Measurements from ENCODE around the gene CDON.

CDON gene

DNA sequence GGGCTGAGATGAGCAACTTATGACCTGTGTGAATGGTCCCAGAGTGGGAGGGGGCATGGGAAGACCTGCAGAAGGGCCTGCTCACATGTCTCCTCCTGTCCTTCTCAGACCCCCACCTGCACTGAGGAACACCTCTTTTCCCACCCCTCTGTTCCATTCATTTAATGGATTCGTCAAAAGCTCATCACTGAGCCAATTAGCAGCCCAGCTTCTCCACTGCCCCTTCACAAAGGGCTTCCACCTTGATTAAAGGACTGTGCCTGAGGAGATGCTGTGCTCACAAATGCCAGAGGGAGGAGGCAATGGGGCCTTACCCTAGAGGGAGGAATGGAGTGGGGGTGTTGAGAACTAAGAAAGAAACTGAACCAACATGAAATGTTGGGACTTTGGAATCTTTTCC is 14.0 kb upstream of the CDON start:
- H3K9ac ChIP-seq: no peak overlapping the region
- TF ChIP-seq, protein P1, sequence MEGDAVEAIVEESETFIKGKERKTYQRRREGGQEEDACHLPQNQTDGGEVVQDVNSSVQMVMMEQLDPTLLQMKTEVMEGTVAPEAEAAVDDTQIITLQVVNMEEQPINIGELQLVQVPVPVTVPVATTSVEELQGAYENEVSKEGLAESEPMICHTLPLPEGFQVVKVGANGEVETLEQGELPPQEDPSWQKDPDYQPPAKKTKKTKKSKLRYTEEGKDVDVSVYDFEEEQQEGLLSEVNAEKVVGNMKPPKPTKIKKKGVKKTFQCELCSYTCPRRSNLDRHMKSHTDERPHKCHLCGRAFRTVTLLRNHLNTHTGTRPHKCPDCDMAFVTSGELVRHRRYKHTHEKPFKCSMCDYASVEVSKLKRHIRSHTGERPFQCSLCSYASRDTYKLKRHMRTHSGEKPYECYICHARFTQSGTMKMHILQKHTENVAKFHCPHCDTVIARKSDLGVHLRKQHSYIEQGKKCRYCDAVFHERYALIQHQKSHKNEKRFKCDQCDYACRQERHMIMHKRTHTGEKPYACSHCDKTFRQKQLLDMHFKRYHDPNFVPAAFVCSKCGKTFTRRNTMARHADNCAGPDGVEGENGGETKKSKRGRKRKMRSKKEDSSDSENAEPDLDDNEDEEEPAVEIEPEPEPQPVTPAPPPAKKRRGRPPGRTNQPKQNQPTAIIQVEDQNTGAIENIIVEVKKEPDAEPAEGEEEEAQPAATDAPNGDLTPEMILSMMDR (conservative IDR thresholded peaks at IDR 0.05; ENCODE audit: low read depth, low read length): no peak
- no peak overlapping the region for H3K4me3 ChIP-seq (IDR thresholded peaks at IDR 0.05; ENCODE audit: insufficient read depth, low read depth, low read length)
- no peaks in the 10 kb centered on the region for H3K4me1 ChIP-seq (ENCODE audit: low read depth, poor library complexity, severe bottlenecking)
- H3K27ac ChIP-seq: no peak overlapping the region
- H3K4me2 ChIP-seq: no peak overlapping the region
- no peaks in the 10 kb centered on the region for H4K20me1 ChIP-seq (ENCODE audit: insufficient read depth)
- no peaks in the 10 kb centered on the region for H3K36me3 ChIP-seq (ENCODE audit: insufficient read depth)
- no peak overlapping the region for H2AFZ ChIP-seq (ENCODE audit: low read depth)
- no peaks in the 10 kb centered on the region for H3K27me3 ChIP-seq (ENCODE audit: insufficient read depth, low read depth)
- H3K79me2 ChIP-seq (ENCODE audit: insufficient read depth, low read depth): no peaks in the 10 kb centered on the region

DNA sequence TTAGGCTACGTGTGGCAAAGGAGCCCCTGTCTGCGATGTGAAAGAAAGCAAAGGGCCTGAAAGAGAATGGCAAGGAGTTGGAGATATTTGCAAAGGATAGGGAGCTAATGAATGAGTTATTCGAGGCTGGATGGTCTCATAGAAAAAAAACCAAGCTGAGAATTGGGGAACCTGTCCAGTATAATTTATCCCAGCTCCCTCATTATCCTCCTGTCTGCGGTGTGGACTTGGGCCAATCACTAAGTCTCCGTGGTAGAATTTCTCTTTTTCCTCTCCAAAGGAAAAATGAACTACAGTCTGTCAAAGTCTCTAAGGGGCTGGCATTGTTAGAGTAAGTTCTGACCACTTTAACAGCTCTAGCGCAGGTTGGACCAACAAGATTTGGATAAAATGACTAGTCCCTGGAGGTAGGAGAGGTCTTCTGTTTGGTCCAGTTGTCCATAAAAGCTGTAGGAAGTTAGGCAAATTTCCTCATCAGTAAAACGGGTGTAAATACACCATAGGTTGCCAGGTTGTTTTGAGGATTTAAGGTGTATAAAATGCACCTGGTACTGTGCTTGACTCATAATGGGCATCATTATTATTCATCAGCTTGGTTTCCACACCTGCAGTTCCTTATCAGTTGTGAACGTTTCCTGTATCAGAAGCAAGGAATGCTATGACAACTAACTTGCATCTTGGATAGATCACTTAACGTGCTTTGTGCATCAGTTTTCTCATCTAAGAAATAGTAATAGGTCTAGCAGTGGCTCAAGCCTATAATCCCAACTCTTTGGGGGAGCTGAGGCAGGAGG is 10.3 kb upstream of the CDON start:
- Histone ChIP-seq H3K4me1 (ENCODE audit: low read depth, poor library complexity, severe bottlenecking) (no peaks in the 10 kb centered on the region), H2AFZ (ENCODE audit: low read depth) (no peak overlapping the region), H4K20me1 (ENCODE audit: insufficient read depth) (no peaks in the 10 kb centered on the region), H3K4me3 (IDR thresholded peaks at IDR 0.05; ENCODE audit: insufficient read depth, low read depth, low read length) (no peak overlapping the region), H3K36me3 (ENCODE audit: insufficient read depth) (no peaks in the 10 kb centered on the region), H3K79me2 (ENCODE audit: insufficient read depth, low read depth) (no peaks in the 10 kb centered on the region), H3K4me2 (no peak overlapping the region), H3K9ac (no peak overlapping the region), H3K27ac (no peak overlapping the region), H3K27me3 (ENCODE audit: insufficient read depth, low read depth) (no peaks in the 10 kb centered on the region)
- TF ChIP-seq, protein P1 (conservative IDR thresholded peaks at IDR 0.05; ENCODE audit: low read depth, low read length): no peak

DNA sequence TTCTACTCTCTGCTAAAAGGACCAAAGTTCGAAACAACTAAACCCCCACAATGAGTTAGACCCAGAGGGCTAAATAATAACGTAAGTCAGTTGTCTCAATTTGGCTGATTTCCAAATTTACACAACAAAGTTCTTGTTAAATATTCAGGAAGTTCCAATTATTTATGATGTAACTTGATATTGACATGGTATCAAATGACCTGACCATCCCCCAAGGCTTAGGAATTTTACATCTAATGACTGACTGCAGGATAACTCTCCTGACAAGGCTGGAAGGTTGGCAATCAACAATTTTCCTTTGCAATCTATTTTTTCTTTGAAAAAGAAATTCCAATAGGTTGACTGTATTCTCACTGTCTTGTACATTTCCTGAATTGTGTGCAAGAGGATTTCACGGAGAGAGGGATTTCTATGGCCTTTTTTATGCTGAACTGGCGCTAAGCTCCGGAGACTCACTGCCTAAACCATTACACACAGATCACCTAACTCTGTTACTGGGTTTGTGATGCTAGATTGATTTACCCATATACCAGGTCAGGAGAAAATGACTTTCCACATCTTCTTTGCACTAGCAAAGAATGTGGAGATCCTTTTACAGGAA is 9.6 kb upstream of the CDON start:
- no peak overlapping the region for H3K4me2 ChIP-seq
- H2AFZ ChIP-seq (ENCODE audit: low read depth): no peak overlapping the region
- H3K27me3 ChIP-seq (ENCODE audit: insufficient read depth, low read depth): no peaks in the 10 kb centered on the region
- H4K20me1 ChIP-seq (ENCODE audit: insufficient read depth): no peaks in the 10 kb centered on the region
- H3K79me2 ChIP-seq (ENCODE audit: insufficient read depth, low read depth): no peaks in the 10 kb centered on the region
- H3K36me3 ChIP-seq (ENCODE audit: insufficient read depth): no peaks in the 10 kb centered on the region
- no peak overlapping the region for H3K27ac ChIP-seq
- H3K9ac ChIP-seq: no peak overlapping the region
- H3K4me1 ChIP-seq (ENCODE audit: low read depth, poor library complexity, severe bottlenecking): no peaks in the 10 kb centered on the region
- TF ChIP-seq, protein P1 (conservative IDR thresholded peaks at IDR 0.05; ENCODE audit: low read depth, low read length): no peak
- no peak overlapping the region for H3K4me3 ChIP-seq (IDR thresholded peaks at IDR 0.05; ENCODE audit: insufficient read depth, low read depth, low read length)

DNA sequence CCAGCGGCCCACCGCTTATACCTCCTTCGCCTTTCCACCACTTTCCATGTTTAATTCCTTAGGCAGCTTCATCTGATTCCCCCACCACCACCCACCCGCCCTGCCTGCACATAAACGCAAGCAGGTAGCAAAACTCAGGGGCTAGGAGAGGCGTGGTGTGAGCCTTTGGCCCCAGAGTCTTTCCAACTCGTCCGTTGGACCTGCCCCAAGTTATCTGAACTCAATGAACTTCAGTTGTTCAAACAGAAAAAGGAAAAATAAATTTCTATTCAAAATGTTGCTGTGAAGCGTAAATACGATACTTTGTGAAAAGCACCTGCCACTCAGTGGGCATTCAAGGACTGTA is 814 bp upstream of the CDON start:
- Histone ChIP-seq H3K79me2 (ENCODE audit: insufficient read depth, low read depth) (no peaks in the 10 kb centered on the region), H4K20me1 (ENCODE audit: insufficient read depth) (no peaks in the 10 kb centered on the region), H3K27me3 (ENCODE audit: insufficient read depth, low read depth) (no peaks in the 10 kb centered on the region), H3K4me1 (ENCODE audit: low read depth, poor library complexity, severe bottlenecking) (peaks cover 14% of the 10 kb centered on the region), H3K4me2 (peak overlapping the region; percentile 56), H3K9ac (no peak overlapping the region), H3K4me3 (IDR thresholded peaks at IDR 0.05; ENCODE audit: insufficient read depth, low read depth, low read length) (no peak overlapping the region), H2AFZ (ENCODE audit: low read depth) (peak overlapping the region; percentile 69), H3K36me3 (ENCODE audit: insufficient read depth) (no peaks in the 10 kb centered on the region), H3K27ac (no peak overlapping the region)
- TF ChIP-seq, protein P1 (conservative IDR thresholded peaks at IDR 0.05; ENCODE audit: low read depth, low read length): no peak
